GM10266 (cell line): ENCODE data around the gene SMAD4.
"Not testable (repeated sequence)": the region's sequence is repeated elsewhere in the genome, so short reads cannot be mapped to it uniquely, and the experiment has no call there.

ENCODE experiments used
- DNase-seq: peaks from one replicate; pipeline ENCODE4 v3.0.0; 2012; ENCODE audit errors: extremely low spot score
- TF ChIP-seq, protein P1 (sequence below): IDR thresholded peaks from 2 replicates; pipeline ENCODE4 v1.5.1; 2012; ENCODE audit warnings: mild to moderate bottlenecking, low read depth; ENCODE audit not compliant: control insufficient read depth, insufficient read depth; ENCODE audit errors: missing control alignments

The SMAD4 gene

GRCh38 chr18:51082571-51083267, 52.7 kb downstream of the SMAD4 start:
- TF ChIP-seq, protein P1, sequence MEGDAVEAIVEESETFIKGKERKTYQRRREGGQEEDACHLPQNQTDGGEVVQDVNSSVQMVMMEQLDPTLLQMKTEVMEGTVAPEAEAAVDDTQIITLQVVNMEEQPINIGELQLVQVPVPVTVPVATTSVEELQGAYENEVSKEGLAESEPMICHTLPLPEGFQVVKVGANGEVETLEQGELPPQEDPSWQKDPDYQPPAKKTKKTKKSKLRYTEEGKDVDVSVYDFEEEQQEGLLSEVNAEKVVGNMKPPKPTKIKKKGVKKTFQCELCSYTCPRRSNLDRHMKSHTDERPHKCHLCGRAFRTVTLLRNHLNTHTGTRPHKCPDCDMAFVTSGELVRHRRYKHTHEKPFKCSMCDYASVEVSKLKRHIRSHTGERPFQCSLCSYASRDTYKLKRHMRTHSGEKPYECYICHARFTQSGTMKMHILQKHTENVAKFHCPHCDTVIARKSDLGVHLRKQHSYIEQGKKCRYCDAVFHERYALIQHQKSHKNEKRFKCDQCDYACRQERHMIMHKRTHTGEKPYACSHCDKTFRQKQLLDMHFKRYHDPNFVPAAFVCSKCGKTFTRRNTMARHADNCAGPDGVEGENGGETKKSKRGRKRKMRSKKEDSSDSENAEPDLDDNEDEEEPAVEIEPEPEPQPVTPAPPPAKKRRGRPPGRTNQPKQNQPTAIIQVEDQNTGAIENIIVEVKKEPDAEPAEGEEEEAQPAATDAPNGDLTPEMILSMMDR: no peak
- no peak for DNase-seq

GRCh38 chr18:51083398-51083797, 53.4 kb downstream of the SMAD4 start:
- TF ChIP-seq, protein P1: no peak
- DNase-seq: no peak

DNA sequence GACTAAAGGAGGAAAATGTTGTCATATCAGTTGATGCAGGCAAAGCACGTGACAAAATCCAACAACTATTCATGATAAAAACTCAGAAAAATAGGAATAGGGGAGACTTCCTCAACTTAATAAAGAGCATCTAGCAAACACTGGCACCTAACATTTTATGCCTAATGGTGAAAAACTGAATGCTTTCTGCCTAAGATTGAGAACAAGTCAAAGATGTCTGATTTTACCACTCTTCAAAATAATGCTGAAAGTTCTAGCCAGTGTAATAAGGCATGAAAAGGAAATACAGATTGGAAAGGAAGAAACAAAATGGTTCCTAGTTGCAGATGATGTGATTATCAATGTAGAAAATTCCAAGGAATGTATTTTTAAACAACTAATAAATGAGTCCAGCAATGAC, 58.4 kb downstream of the SMAD4 start:
- TF ChIP-seq, protein P1: no peak
- DNase-seq: no peak

DNA sequence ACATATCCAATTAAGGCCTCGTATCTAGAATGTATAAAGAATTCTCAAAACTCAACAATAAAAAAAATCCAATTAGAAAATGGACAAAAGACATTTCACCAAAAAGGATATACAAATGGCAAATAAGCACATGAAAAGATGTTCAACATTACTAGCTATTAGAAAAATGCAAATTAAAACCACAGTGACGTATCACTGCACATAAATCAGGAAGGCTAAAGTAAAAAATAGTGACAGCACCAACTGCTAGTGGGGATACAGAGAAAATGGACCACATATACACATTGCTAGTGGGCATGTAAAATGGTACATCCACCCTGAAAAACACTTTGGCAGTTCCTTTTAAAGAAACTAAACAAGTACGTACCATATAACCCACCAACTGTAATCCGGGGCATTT, 59.7 kb downstream of the SMAD4 start:
- TF ChIP-seq, protein P1: no peak

GRCh38 chr18:51091270-51091669, 61.3 kb downstream of the SMAD4 start:
- TF ChIP-seq, protein P1: no peak
- DNase-seq: no peak

More for the DNA sequence above, 59.7 kb downstream of the SMAD4 start:
- no peak for DNase-seq

DNA sequence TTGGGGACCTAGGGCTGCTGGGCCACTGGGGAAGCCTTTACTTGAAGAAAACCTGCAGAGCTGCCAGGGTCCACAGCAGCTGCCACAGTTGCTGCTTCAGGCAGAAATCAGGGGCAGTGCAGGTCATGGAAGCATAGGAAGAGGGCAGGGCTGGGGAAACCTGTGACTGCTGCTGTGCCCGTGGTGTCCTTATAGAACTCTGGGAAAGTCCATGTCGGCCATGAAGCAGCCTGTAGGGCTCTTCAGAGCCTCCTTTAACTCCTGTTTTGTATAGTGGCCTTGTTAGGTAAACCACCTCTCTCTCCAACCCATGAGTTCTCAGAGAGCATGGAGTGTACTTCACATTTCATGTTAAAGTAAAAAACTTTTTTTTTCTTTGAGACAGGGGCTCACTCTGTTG, 62.1 kb downstream of the SMAD4 start:
- DNase-seq: no peak

DNA sequence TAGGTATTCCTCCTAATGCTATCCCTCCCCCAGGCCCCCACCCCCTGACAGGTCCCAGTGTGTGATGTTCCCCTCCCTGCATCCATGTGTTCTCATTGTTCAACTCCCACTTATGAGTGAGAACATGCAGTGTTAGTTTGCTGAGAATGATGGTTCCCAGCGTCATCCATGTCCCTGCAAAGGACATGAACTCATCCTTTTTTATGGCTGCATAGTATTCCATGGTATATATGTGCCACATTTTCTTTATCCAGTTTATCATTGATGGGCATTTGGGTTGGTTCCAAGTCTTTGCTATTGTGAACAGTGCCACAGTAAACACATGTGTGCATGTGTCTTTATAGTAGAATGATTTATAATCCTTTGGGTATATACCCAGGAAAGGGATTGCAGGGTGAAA, 63.0 kb downstream of the SMAD4 start:
- DNase-seq: not testable (repeated sequence)

More for the DNA sequence above, 62.1 kb downstream of the SMAD4 start:
- TF ChIP-seq, protein P1: no peak
